Liver (tissue), 9 donors: ENCODE measurements around the gene PYHIN1. TPM values are rescaled to one million over a fixed set of nuclear protein-coding genes. Genes with fewer than 3 reads are reported as not detected.
A peak's percentile ranks its signal among the peaks of the same experiment; 100 is the strongest.

ENCODE experiments used
- DNase-seq: peaks from one replicate; pipeline ENCODE4 v3.0.0-alpha.2; 2017; ENCODE audit warnings: low spot score
- H3K27ac ChIP-seq, 2 donors: one replicate each; pipeline ENCODE4 v1.7.0; 2013; ENCODE audit warnings: inconsistent platforms in 2 of 2, low read length in 2 of 2, control low read depth in 1 of 2, low read depth in 1 of 2, mild to moderate bottlenecking in 1 of 2
- H3K27me3 ChIP-seq, 4 donors: one replicate each; pipeline versions ENCODE4 v1.6.1 to v1.7.0; 2013; ENCODE audit warnings: low read length in 3 of 4, inconsistent platforms in 1 of 4, mild to moderate bottlenecking in 1 of 4, moderate library complexity in 1 of 4; ENCODE audit not compliant: control insufficient read depth in 4 of 4, insufficient read depth in 4 of 4
- H3K36me3 ChIP-seq, 4 donors: one replicate each; pipeline versions ENCODE4 v1.6.1 to v1.7.0; 2013; ENCODE audit warnings: low read length in 3 of 4, mild to moderate bottlenecking in 3 of 4, low read depth in 1 of 4, moderate library complexity in 1 of 4; ENCODE audit not compliant: control insufficient read depth in 4 of 4, insufficient read depth in 3 of 4
- H3K4me1 ChIP-seq, 4 donors: one replicate each; pipeline versions ENCODE4 v1.6.1 to v1.7.0; 2013; ENCODE audit warnings: low read length in 3 of 4, mild to moderate bottlenecking in 3 of 4, moderate library complexity in 1 of 4; ENCODE audit not compliant: control insufficient read depth in 4 of 4, insufficient read depth in 4 of 4
- H3K4me3 ChIP-seq, 3 donors: one replicate each; pipeline versions ENCODE4 v1.6.1 to v1.7.0; 2013; ENCODE audit warnings: low read length in 3 of 3, control low read depth in 1 of 3, low read depth in 1 of 3, mild to moderate bottlenecking in 1 of 3
- H3K9ac ChIP-seq, 2 donors: one replicate each; pipeline ENCODE4 v1.7.0; 2013; ENCODE audit warnings: low read length in 2 of 2, mild to moderate bottlenecking in 2 of 2, moderate library complexity in 2 of 2, control low read depth in 1 of 2, low read depth in 1 of 2
- H3K9me3 ChIP-seq, 4 donors: one replicate each; pipeline versions ENCODE4 v1.6.1 to v1.7.0; 2013; ENCODE audit warnings: low read length in 3 of 4; ENCODE audit not compliant: control insufficient read depth in 4 of 4
- EGR1 ChIP-seq, 2 donors: IDR thresholded peaks; 2 replicates each; pipeline ENCODE4 v1.6.1; 2016 to 2018; ENCODE audit warnings: antibody characterized with exemption in 2 of 2, low read depth in 2 of 2
- FOXA1 ChIP-seq: IDR thresholded peaks from 2 replicates; pipeline ENCODE4 v1.6.1; 2016; ENCODE audit warnings: antibody characterized with exemption
- FOXA2 ChIP-seq: IDR thresholded peaks from 2 replicates; pipeline ENCODE4 v1.6.1; 2016; ENCODE audit warnings: antibody characterized with exemption
- GABPA ChIP-seq, 2 donors: IDR thresholded peaks in 1 of 2; conservative IDR thresholded peaks in 1 of 2; 2 replicates each; pipeline ENCODE4 v1.6.1; 2016; ENCODE audit warnings: antibody characterized with exemption in 2 of 2, mild to moderate bottlenecking in 1 of 2, moderate library complexity in 1 of 2
- HNF4A ChIP-seq, 2 donors: conservative IDR thresholded peaks; 2 replicates each; pipeline ENCODE4 v1.6.1; 2016; ENCODE audit warnings: antibody characterized with exemption in 2 of 2, mild to moderate bottlenecking in 2 of 2
- HNF4G ChIP-seq: IDR thresholded peaks from 2 replicates; pipeline ENCODE4 v1.6.1; 2016; ENCODE audit warnings: antibody characterized with exemption
- JUND ChIP-seq, 2 donors: IDR thresholded peaks; 2 replicates each; pipeline ENCODE4 v1.6.1; 2016; ENCODE audit warnings: antibody characterized with exemption in 2 of 2
- MAX ChIP-seq: IDR thresholded peaks from 2 replicates; pipeline ENCODE4 v1.6.1; 2016; ENCODE audit warnings: antibody characterized with exemption
- NR2F2 ChIP-seq: IDR thresholded peaks from 2 replicates; pipeline ENCODE4 v1.6.1; 2016; ENCODE audit warnings: antibody characterized with exemption
- RAD21 ChIP-seq, 2 donors: IDR thresholded peaks; 2 replicates each; pipeline ENCODE4 v1.6.1; 2016; ENCODE audit warnings: antibody characterized with exemption in 2 of 2, mild to moderate bottlenecking in 2 of 2
- REST ChIP-seq: IDR thresholded peaks from 2 replicates; pipeline ENCODE4 v1.6.1; 2016; ENCODE audit warnings: antibody characterized with exemption, mild to moderate bottlenecking
- RXRA ChIP-seq, 2 donors: IDR thresholded peaks; 2 replicates each; pipeline ENCODE4 v1.6.1; 2017 to 2018; ENCODE audit warnings: antibody characterized with exemption in 2 of 2, mild to moderate bottlenecking in 1 of 2
- SP1 ChIP-seq: IDR thresholded peaks from 2 replicates; pipeline ENCODE4 v1.6.1; 2018; ENCODE audit warnings: antibody characterized with exemption, mild to moderate bottlenecking
- TAF1 ChIP-seq: conservative IDR thresholded peaks from 2 replicates; pipeline ENCODE4 v1.6.1; 2016; ENCODE audit warnings: antibody characterized with exemption, mild to moderate bottlenecking
- YY1 ChIP-seq: IDR thresholded peaks from 2 replicates; pipeline ENCODE4 v1.6.1; 2016; ENCODE audit warnings: antibody characterized with exemption, mild to moderate bottlenecking
- WGBS: extraction: QIAGEN DNeasy Blood & Tissue Kit; methylation state at CpG from one replicate; pipeline ENCODE4 v1.1.7; 2013; 5-methylcytosine and 5-hydroxymethylcytosine counted together
- polyA plus RNA-seq, 2 donors: library from polyadenylated mRNA; stranded (reverse) in 1 of 2; unstranded in 1 of 2; fragments of 200-250 nt in 1 of 2; fragments of >200 nt in 1 of 2; fragmentation: Nextera tagmentation in 1 of 2; extraction: Ambion mirVana in 1 of 2; gene quantifications; one replicate each; pipeline versions ENCODE4 v1.2.1 to v1.2.3, GENCODE V29; 2013 to 2015
- total RNA-seq, 2 donors: library from RNA; depleted of rRNA; stranded (reverse); fragments of >200 nt; gene quantifications; one replicate each; pipeline ENCODE4 v1.2.3, GENCODE V29; 2014
- TF ChIP-seq, protein P1 (sequence below): IDR thresholded peaks from 2 replicates; pipeline ENCODE4 v1.6.1; 2016; ENCODE audit warnings: antibody characterized with exemption
- TF ChIP-seq, protein P2 (sequence below): IDR thresholded peaks from 2 replicates; pipeline ENCODE4 v1.6.1; 2016; ENCODE audit warnings: antibody characterized with exemption
- TF ChIP-seq, protein P3 (sequence below): fragments of 150-350 bp; IDR thresholded peaks from 2 replicates; pipeline ENCODE4 v1.5.1; 2017; ENCODE audit warnings: improper control_type of control experiment, low read depth, low read length; ENCODE audit not compliant: missing input control
- donor health status: healthy.
- donor health status: healthy.
- donor health status: healthy.
- donor health status: healthy.
- donor health status: healthy.

PYHIN1 gene
- total and polyA plus RNA-seq, 4 donors, result 0.32 to 1.3 (median 0.74) TPM

GRCh38 chr1:159009704-159010361 lies 78.5 kb downstream of the PYHIN1 start, which contains the start of gene IFI16:
Gene IFI16 (plus strand): TSS chr1:159009907. CDS start chr1:159014681, 4,774 bp downstream.
- Histone ChIP-seq H3K4me3 (peak within 1 kb of the TSS; percentile 53 to 58 (median 55)), H3K9ac (peak within 1 kb of the TSS; percentile 72 to 91), H3K27me3 (peaks cover 0 to 3% (median 0%) of the 10 kb centered on the region in 4 donors), H3K36me3 (no peaks in the 10 kb centered on the region), H3K4me1 (peaks cover 0 to 3% (median 0%) of the 10 kb centered on the region in 4 donors), H3K27ac (peak within 1 kb of the TSS; percentile 64 to 89), H3K9me3 (no peaks in the 10 kb centered on the region)
- peak; percentile 8 for TF ChIP-seq SP1
- TF ChIP-seq REST, result peak; percentile 48
- no peak for TF ChIP-seq FOXA2
- TF ChIP-seq YY1, result peak; percentile 91
- TF ChIP-seq MAX, result peak; percentile 67
- 34% methylated on average over 5 of the region's 5 CpGs for WGBS
- no peak for DNase-seq

- Histone ChIP-seq H3K4me3 (peak overlapping the region; percentile 53 to 58 (median 55)), H3K27me3 (peaks cover 0 to 4% (median 0%) of the 10 kb centered on the region in 4 donors), H3K27ac (peak overlapping the region; percentile 64 to 89), H3K4me1 (peaks cover 0 to 3% (median 0%) of the 10 kb centered on the region in 4 donors), H3K36me3 (no peaks in the 10 kb centered on the region), H3K9me3 (no peaks in the 10 kb centered on the region), H3K9ac (peak overlapping the region; percentile 72 to 91)
- DNase-seq, result no peak
- TF ChIP-seq NR2F2 (no peak), SP1 (no peak), JUND (IDR thresholded peaks at IDR 0.05) (no peak), FOXA2 (no peak), TAF1 (no peak), EGR1 (IDR thresholded peaks at IDR 0.05; ENCODE audit: low read depth in 2 of 2) (no peak), RAD21 (IDR thresholded peaks at IDR 0.05) (no peak), YY1 (no peak), GABPA (IDR thresholded peaks at IDR 0.05 in 1 of 2, conservative IDR thresholded peaks at IDR 0.05 in 1 of 2) (no peak), REST (no peak), RXRA (IDR thresholded peaks at IDR 0.05) (no peak), HNF4A (conservative IDR thresholded peaks at IDR 0.05) (no peak), HNF4G (no peak), FOXA1 (no peak)
- TF ChIP-seq, protein P1, sequence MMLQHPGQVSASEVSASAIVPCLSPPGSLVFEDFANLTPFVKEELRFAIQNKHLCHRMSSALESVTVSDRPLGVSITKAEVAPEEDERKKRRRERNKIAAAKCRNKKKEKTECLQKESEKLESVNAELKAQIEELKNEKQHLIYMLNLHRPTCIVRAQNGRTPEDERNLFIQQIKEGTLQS, result no peak
- TF ChIP-seq, protein P2, sequence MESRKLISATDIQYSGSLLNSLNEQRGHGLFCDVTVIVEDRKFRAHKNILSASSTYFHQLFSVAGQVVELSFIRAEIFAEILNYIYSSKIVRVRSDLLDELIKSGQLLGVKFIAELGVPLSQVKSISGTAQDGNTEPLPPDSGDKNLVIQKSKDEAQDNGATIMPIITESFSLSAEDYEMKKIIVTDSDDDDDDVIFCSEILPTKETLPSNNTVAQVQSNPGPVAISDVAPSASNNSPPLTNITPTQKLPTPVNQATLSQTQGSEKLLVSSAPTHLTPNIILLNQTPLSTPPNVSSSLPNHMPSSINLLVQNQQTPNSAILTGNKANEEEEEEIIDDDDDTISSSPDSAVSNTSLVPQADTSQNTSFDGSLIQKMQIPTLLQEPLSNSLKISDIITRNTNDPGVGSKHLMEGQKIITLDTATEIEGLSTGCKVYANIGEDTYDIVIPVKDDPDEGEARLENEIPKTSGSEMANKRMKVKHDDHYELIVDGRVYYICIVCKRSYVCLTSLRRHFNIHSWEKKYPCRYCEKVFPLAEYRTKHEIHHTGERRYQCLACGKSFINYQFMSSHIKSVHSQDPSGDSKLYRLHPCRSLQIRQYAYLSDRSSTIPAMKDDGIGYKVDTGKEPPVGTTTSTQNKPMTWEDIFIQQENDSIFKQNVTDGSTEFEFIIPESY, result no peak
- TF ChIP-seq, protein P3, sequence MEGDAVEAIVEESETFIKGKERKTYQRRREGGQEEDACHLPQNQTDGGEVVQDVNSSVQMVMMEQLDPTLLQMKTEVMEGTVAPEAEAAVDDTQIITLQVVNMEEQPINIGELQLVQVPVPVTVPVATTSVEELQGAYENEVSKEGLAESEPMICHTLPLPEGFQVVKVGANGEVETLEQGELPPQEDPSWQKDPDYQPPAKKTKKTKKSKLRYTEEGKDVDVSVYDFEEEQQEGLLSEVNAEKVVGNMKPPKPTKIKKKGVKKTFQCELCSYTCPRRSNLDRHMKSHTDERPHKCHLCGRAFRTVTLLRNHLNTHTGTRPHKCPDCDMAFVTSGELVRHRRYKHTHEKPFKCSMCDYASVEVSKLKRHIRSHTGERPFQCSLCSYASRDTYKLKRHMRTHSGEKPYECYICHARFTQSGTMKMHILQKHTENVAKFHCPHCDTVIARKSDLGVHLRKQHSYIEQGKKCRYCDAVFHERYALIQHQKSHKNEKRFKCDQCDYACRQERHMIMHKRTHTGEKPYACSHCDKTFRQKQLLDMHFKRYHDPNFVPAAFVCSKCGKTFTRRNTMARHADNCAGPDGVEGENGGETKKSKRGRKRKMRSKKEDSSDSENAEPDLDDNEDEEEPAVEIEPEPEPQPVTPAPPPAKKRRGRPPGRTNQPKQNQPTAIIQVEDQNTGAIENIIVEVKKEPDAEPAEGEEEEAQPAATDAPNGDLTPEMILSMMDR, result no peak
- 51% methylated on average over 5 of the region's 5 CpGs for WGBS
Observed at GRCh38 chr1:159010391-159010790, 79.0 kb downstream of the PYHIN1 start.
